EL (cell line): Measurements from ENCODE around the gene UBFD1.
"Not testable (repeated sequence)": the region's sequence is repeated elsewhere in the genome, so short reads cannot be mapped to it uniquely, and the experiment has no call there.

Experiments
- DNase-seq: peaks from one replicate; pipeline ENCODE4 v3.0.0-alpha.2; 2016

The UBFD1 gene

DNA sequence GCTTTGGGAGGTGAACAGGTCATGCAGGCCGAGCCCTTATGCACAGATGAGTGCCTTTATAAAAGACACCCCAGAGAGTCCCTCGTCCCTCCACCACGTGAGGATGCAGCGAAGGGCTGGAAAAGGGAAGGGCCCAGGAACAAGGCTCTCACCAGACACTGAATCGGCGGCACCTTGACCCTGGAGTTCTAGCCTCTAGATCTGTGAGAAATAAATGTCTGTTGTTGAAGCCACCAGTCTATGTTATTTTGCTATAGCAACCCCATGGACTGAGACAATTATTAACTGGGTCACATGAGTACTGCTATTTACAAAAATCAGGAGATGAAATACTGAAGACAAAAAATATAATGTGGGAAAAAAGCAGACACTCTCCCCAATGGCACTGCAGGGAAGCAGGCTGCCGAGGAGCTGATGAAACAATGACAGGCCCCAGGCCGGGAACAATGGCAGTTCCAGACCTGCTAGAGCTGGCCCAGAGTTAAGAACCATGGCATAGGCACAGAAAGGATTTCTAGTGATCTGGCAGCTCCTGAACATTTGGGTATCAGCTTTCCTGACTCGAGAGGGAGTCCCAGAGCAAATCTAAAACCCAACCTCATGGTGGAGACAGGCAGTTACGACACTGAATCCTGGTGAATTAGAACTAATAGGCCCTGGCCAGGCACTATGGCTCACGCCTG is 29.4 kb upstream of the UBFD1 start:
- no peak for DNase-seq

DNA sequence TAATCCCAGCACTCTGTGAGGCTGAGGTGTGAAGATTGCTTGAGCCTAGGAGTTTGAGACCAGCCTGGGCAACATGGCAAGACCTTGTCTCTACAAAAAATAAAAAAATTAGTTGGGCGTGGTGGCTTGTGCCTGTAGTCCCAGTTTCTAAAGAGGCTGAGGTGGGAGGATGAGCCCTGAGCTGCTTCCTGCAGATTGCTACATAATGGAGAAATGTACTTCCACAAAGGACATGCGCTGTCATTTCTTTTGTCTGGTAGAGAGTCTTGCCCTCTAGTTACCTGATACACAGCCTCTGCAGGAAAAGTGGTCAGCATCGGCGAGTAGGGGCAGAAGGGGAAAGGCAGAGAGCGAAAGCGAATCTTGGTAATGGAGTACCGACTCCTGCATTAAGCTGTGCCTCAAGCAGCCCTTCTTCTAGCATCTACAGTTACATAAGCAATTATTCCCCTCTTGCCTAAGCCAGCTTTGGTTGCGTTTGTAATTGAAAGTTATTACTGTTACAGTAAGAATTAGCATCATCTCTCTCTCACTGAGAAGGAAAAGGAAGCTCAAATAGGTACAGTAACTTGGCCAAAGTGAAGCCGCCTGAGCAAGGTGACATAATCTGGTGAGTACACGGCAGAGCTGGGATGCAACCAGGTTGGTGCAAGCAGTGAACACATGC is 28.8 kb upstream of the UBFD1 start:
- DNase-seq: no peak

DNA sequence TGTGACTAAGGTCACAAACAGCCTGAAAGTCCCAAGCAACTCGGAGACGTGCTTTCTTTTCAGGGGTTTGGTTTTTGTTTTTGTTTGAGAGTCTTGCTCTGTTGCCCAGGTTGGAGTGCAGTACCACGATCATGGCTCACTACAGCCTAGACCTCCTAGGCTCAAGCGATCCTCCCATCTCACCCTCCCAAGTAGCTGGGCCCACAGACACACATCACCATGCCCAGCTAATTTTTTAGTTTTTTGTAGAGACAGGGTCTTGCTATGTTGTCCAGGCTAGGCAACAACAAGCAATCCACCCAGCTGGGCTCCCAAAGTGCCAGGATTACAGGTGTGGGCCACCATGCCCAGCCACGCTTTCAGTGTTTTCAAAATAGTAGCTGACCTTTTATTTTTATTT is 27.5 kb upstream of the UBFD1 start:
- no peak for DNase-seq

DNA sequence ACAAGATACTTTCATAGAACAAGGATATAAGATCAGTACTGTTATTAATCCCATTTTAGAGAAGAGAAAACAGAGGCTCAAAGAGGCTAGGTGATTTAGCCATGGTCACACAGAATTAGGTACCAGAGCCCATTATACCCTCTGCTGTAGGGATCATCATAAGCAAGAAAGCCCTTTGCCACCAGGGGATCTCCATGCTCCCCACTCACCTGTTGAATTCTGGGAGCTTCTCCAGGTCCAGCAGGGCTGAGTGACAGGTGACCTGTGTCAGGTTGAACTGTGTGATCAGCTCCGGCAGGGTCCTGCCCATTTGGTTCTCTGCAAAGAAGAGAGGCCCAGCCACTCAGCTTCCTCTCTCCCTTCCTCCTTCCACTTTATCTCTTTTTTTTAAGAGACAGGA is 25.1 kb upstream of the UBFD1 start:
- no peak for DNase-seq

DNA sequence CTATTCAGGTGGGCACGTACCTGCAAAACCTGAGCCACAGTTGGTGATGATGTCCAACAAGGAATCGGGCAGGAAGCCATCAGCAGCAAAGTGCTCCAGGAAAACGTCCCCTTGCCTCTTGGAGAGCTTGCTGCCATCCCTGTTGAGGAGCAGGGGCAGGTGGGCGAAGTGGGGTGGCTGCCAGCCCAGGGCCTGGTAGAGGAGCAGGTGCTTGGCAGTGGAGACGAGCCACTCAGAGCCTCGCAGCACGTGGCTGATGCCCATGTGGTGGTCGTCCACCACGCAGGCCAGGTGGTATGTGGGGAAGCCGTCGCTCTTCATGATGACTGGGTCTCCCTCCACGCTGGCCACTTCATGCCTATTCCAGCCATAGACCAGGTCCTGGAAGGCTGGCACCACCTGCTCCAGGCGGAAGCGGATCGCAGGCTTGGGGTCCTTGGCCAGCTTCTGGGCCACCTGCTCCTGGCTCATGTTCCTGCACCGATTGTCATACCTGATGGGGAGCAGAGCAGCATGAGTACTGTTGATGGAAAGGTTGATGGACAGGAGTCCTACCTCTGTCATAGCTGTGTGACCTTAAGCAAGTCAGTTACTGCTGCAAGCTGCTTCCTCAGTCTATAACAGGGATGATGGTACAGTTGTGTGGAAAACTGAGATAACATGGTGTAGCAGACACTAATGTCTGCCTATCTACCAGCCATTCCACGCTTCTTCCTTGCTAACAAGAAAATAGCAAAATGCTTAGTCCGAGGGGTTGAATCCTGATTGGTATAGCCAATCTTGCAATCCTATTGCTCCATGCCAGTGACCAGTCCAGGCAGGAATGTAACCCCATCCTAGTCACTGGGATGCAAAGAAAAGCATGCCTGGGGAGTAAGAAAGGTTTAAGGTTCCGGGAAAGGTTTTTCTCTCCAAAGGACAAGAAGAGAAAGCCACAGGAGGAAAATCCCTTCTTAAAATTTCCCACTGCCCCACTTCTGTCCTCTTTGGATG is 22.4 kb upstream of the UBFD1 start:
- DNase-seq: no peak

DNA sequence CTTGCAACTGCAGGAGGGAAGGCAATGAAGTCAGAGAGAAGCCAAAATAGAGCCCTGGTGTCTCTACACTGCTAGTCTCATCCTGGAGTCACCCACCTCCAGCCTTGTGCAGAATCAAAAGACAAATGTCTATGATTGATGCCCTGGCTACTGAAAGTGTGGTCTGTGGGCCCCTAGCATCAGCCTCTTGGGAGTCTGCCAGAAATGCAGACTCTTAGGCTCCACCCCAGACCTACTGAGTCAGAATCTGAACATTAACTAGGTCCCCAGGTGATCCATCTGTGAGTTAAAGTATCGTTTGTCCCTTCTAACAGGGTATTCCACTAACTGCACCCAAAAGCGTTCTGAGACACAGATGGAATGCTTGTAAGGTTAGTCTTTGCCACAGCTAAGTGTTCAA is 21.6 kb upstream of the UBFD1 start:
- no peak for DNase-seq

DNA sequence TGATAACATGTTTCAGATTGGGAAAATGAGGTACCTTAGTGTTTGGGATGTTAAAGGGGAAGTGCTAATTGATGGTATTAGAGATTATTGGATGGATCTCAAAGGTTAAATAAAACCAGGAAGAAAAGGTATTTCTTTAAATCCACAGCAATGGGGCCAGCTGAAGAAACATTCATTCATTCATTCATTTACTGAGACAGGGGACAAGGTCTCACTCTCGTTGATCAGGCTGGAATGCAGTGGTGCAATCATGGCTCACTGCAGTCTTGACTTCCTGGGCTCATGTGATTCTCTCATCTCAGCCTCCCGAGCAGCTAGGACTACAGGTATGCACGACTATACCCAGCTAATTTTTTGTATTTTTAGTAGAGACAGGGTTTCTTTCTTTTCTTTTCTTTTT is 20.1 kb upstream of the UBFD1 start:
- DNase-seq: no peak

DNA sequence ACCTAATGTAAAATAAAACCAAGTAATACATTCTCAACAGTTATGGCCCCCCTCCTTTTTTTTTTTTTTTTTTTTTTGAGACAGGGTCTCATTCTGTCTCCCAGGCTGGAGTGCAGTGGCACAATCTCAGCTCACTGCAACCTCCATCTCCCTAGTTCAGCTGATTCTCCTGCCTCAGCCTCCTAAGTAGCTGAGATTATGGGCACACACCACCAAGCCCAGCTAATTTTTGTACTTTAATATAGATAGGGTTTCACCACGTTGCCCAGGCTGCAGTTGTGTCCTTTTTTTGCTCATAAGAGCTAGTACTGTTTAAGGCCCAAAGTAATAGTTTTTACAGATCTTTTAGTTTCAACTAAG is 18.6 kb upstream of the UBFD1 start:
- DNase-seq: no peak

DNA sequence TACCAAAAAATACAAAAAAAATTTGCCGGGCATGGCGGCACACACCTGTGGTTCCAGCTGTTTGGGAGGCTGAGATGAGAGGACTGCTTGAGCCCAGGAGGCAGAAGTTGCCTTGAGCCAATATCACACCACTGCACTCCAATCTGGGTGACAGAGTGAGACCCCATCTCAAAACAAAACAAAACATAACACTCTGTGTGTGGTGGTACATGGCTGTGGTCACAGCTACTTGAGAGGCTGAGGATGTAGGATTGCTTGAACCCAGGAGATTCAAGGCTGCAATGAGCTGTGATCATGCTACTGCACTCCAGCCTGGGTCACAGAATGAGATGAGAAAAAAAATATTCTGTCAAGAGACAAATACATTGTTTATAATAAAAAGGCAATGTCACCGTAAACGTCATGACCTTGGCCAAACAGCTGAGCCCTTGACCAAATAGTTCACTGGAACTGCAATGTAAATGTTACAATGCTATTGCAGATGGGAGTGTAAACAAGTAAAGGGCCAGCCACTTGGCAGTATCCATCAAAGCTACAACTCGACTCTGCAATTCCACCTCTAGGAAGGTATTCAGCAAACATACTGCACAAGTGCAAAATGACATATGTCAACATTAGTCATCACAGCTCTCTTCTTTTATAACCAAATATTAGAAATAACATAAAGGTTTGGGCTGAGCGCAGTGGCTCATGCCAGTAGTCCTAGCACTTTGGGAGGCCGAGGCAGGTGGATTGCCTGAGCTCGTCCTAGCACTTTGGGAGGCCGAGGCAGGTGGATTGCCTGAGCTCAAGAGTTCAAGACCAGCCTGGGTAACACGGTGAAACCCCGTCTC is 17.3 kb upstream of the UBFD1 start:
- DNase-seq: no peak

DNA sequence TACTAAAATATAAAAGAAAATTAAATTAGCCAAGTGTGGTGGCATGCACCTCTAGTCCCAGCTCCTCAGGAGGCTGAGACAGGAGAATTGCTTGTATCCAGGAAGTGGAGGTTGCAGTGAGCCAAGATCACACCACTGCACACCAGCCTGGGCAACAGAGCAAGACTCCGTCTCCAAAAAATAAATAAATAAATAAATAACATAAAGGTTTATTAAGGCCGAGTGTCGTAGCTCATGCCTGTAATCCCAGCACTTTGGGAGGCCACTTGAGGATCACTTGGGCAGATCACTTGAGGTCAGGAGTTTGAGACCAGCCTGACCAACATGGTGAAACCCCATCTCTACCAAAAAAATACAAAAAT is 16.7 kb upstream of the UBFD1 start:
- not testable (repeated sequence) for DNase-seq

DNA sequence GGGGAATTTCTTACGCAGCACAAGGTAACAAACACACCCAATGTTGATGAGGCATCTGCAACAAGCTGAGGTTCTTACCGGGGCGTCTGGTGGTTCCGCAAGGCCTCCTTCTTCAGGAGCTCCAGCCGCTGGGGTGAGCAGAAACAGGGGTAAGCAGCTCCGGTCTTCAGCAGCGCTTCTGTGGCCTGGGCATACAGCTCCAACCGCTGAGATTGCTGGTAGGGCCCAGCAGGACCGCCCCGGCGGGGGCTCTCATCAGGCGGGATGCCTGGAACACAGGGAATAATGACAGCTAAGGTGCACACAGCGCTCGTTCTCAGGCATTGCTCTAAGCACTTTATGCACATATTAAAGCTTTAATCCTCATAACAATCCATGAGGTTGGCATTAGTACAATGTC is 13.1 kb upstream of the UBFD1 start:
- DNase-seq: no peak

DNA sequence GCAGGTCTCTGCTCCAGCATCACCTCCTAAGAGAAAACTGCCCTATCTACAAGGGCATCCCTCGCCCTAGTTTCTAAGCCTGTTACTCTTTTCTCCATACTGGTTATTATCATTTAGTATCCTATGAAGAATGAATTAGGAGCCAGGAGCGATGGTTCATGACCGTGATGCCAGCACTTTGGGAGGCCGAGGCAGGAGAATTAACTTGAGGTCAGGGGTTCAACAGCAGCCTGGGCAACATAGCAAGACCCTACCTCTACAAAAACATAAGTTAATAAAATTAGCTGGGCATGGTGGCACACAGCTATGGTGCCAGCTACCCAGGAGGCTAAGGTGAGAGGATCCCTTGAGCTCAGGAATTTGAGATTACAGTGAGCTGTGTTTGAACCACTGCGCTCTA is 7.6 kb upstream of the UBFD1 start:
- DNase-seq: no peak

DNA sequence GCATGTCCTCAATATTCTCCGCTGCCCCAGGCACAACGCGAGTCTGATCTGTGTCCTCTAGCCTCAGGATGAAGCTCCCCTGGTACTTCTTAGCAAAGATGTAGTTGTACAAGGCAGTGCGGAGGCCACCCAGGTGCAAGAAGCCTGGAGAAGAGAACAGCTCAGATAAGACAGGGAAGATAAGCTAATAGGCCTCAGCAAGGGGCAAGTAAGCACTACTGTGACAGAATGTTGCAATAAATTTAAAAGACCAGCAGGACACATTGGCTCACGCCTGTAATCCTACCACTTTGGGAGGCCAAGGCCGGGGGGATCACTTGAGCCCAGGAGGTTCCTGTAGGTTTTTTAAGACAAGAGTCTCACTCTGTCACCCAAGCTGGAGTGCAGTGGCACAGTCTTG is 5.4 kb upstream of the UBFD1 start:
- DNase-seq: no peak

DNA sequence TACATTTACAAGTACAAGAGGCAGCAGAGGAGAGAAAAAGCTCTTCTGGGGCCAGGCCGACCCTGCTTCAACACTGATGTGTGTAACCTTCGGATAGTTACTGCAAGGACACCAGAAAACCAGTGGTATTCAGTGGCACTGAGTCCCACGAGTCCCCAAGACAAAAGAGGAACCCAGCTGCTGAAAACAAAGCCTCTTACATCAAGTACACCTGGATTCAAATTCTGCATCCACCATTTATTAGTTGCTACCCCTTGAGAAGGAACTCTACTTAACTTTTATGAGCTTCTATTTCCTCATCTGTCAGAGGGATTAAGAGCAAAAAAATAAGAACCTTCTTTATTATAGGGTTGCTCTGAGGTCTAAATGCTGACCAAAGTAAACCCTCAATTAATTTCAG is 3.0 kb upstream of the UBFD1 start:
- DNase-seq: no peak

DNA sequence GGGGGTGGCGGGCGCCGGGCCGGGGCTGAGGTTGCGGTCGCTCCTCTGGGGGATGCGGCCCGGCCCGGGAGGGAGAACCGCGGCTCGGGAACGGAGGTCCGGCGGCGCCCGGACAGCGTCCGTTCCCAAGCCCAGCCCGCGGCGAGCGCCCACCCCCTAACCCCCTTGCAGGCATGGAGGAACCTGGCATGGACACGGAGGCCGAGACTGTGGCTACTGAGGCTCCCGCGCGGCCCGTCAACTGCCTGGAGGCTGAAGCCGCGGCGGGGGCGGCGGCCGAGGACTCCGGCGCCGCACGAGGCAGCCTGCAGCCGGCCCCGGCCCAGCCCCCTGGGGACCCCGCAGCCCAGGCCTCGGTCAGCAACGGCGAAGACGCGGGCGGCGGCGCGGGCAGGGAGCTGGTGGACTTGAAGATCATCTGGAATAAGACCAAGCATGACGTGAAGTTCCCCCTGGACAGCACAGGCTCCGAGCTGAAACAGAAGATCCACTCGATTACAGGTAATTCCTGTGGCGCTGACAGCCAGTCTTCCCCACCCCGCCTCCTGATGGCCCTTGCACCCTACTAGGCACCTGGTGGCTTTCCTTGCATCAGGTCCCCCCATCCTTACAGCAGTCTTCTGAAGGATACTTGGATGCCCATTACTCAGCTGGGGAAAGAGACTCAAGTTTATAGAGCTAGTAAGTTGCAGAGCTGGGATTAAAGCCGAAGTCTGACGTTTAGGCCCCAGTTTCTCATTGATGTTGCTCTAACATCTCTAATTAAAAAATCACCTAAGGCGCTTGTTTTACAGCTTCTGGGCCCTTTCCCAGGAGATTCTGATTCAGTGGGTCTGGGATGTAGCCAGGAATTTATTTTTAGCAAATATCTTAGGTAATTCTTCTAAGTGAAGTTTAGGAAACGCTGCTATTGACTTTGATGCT is 514 bp downstream of the UBFD1 start:
- DNase-seq: peak; percentile 25

DNA sequence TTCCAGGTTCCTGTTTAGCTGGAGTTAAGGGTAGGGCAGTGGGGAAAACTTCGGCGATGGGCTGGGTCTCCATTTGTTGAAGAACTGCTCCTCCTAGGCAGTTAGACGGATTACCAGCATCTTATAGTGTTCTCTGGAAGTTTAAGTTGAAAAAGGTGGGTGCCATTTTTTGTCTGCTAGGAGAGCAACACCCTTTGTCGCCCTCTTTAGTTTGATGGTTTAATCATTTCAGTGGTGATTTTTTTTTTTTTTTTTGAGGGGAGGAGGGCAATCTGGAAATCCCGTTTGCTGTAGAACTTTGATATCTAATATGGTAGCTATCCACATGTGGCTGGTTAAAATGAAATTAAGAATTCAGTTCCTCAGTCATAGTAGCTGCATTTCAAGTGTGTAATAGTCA is 4.1 kb downstream of the UBFD1 start:
- DNase-seq: no peak

DNA sequence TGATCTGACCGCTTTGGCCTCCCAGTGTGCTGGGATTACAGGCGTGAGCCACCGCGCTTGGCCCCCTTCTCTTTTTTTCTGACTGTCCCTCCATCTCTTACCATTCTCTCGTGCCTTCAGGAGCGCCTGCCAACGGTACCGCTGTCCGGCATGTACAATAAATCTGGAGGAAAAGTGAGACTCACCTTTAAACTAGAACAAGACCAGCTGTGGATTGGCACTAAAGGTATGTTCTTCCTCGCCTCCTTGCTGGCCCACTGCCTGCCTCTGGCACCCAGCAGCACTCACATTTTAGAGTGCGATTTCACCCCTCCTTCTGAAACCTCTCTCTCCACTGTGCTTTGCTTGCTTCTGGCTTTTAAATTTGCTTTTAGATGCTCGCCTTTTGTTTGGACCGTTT is 5.0 kb downstream of the UBFD1 start:
- DNase-seq: no peak

DNA sequence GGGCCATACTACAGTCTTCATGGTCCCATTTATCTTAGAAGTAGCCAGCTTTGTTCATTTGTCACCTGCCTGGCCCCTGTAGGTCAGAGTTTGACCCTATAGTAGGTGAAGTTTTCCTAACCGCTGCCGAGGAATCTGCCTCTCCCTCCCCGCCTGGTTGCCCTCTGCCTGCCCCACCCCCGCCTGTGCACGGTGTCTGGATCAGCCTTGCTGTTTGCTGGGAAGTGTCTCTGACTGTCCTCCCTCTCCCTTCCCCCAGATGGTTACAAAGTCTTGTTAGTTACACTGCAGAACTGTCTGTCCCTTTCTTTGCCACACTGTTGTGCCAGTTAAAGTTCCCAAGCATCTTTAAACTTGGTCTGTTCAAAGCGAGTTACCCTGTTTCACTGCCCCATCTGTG is 5.7 kb downstream of the UBFD1 start:
- no peak for DNase-seq

DNA sequence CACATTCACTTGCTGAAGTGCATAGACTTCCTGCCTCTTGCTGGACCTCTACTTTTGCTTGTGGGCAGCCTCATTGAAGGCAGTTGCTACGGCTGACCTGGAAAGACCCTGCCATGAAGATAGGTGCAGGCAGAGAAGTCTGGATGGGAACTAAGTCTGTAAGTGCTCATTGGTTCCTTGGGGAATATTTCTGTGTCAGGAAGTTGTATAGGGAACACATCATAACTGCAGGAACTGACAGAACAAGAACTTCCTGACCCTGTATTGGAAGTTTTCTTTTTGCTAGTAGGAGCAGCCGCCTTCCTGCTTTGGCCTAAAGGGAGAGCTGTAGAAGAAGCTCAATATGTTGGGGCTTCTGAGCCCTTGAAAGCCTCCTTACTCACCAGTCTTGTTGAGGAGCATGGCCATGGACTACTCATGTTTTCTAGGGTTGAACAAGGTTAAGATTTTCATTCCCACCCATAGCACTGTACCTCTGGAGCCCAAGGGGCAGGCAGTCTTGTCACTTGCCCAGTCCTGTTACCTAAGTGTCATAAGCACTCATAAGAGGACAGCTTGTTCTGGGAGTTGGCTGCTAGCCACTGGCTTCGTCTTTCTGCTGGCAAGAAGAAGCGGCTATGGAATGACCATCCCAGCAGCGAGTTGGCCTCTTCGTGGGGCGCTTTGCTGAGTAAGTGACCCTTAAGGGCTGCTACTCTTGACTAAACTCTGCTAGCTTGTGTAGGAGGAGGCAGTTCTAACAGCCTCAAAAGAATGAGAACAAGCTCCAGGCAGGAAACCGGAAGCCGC is 7.2 kb downstream of the UBFD1 start:
- DNase-seq: no peak

DNA sequence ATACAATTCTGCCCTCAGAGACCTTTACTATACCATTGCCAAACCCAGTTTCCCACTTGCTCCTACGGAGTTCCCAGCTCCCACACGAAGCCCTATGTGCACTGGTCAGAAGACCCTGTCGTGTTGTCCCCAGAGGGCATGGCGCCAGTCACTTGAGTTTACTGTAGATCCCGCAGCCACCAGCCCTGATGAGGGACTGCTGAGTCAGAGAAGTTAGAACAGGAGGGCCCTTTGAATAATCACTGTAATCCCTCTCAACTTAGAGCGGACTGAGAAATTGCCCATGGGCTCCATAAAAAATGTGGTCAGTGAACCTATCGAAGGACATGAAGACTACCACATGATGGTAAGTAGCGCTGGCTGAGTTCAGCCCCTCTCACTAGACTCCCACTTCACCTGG is 9.2 kb downstream of the UBFD1 start:
- DNase-seq: no peak

DNA sequence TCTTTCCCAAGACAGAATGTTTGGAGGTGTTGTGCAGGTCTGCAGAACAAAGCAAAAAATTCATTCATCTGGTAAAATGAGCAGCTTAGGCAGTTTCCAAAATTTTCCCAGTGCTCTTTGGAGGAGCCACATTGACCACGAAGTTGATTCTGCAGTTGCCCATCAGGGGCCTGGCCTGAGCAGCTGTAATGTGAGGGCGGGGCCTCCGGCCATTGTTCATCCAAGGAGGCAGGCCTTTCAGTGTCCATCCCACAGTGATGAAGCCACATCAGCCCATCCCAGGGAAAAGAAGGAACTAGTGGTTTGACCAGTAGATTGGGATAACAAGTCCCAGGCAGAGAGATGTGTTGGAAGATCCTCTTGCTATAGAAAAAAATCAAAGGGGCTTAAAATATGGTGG is 10.1 kb downstream of the UBFD1 start:
- DNase-seq: no peak
